KMS-11 (cell line): ENCODE data around the gene SUSD3.

ENCODE experiments used
- H2AFZ ChIP-seq: fragments of 200-600 bp; sonication (generic); 2 replicates; pipeline ENCODE4 v1.6.1; 2016; ENCODE audit warnings: antibody characterized with exemption, mixed run types, low read depth
- H3K27ac ChIP-seq: fragments of 200-600 bp; sonication (generic); 2 replicates; pipeline ENCODE4 v1.6.1; 2016; ENCODE audit warnings: mild to moderate bottlenecking, mixed run types
- H3K27me3 ChIP-seq: fragments of 200-600 bp; sonication (generic); 2 replicates; pipeline ENCODE4 v1.6.1; 2017; ENCODE audit warnings: mild to moderate bottlenecking, low read depth, mixed run types, moderate library complexity; ENCODE audit not compliant: insufficient read depth
- H3K36me3 ChIP-seq: fragments of 200-600 bp; sonication (generic); 2 replicates; pipeline ENCODE4 v1.6.1; 2017; ENCODE audit warnings: mild to moderate bottlenecking, mixed run types; ENCODE audit not compliant: insufficient read depth
- H3K4me1 ChIP-seq: fragments of 200-600 bp; sonication (generic); 2 replicates; pipeline ENCODE4 v1.6.1; 2016; ENCODE audit warnings: mild to moderate bottlenecking, low read depth, mixed run types; ENCODE audit not compliant: poor library complexity, severe bottlenecking
- H3K4me2 ChIP-seq: fragments of 200-600 bp; sonication (generic); 2 replicates; pipeline ENCODE4 v1.7.0; 2016; ENCODE audit warnings: mild to moderate bottlenecking, mixed run types
- H3K4me3 ChIP-seq: fragments of 200-600 bp; sonication (generic); IDR thresholded peaks from 2 replicates; pipeline ENCODE4 v1.6.1; 2017; ENCODE audit warnings: low read depth, low read length, mixed read lengths; ENCODE audit not compliant: insufficient read depth
- H3K79me2 ChIP-seq: fragments of 200-600 bp; sonication (generic); 2 replicates; pipeline ENCODE4 v1.6.1; 2016; ENCODE audit warnings: low read depth, mixed run types; ENCODE audit not compliant: insufficient read depth
- H3K9ac ChIP-seq: fragments of 200-600 bp; sonication (generic); 2 replicates; pipeline ENCODE4 v1.6.1; 2016; ENCODE audit warnings: mild to moderate bottlenecking, mixed run types
- H4K20me1 ChIP-seq: fragments of 200-600 bp; sonication (generic); 2 replicates; pipeline ENCODE4 v1.6.1; 2016; ENCODE audit warnings: mild to moderate bottlenecking, mixed run types; ENCODE audit not compliant: insufficient read depth
- CTCF ChIP-seq: fragments of 200-600 bp; sonication (generic); conservative IDR thresholded peaks from 2 replicates; pipeline ENCODE4 v1.6.1; 2017; ENCODE audit warnings: low read depth, mild to moderate bottlenecking, antibody characterized with exemption, low read length, moderate library complexity, mixed read lengths

The SUSD3 gene

GRCh38 chr9:93085676-93086075 lies 27.2 kb downstream of the SUSD3 start:
- H3K4me2 ChIP-seq: no peak overlapping the region
- no peaks in the 10 kb centered on the region for H4K20me1 ChIP-seq
- no peak overlapping the region for H2AFZ ChIP-seq
- no peak for TF ChIP-seq CTCF
- no peak overlapping the region for H3K4me3 ChIP-seq
- no peak overlapping the region for H3K9ac ChIP-seq
- no peaks in the 10 kb centered on the region for H3K27me3 ChIP-seq
- H3K27ac ChIP-seq: no peak overlapping the region
- no peaks in the 10 kb centered on the region for H3K36me3 ChIP-seq
- H3K79me2 ChIP-seq: no peaks in the 10 kb centered on the region
- H3K4me1 ChIP-seq: no peaks in the 10 kb centered on the region

DNA sequence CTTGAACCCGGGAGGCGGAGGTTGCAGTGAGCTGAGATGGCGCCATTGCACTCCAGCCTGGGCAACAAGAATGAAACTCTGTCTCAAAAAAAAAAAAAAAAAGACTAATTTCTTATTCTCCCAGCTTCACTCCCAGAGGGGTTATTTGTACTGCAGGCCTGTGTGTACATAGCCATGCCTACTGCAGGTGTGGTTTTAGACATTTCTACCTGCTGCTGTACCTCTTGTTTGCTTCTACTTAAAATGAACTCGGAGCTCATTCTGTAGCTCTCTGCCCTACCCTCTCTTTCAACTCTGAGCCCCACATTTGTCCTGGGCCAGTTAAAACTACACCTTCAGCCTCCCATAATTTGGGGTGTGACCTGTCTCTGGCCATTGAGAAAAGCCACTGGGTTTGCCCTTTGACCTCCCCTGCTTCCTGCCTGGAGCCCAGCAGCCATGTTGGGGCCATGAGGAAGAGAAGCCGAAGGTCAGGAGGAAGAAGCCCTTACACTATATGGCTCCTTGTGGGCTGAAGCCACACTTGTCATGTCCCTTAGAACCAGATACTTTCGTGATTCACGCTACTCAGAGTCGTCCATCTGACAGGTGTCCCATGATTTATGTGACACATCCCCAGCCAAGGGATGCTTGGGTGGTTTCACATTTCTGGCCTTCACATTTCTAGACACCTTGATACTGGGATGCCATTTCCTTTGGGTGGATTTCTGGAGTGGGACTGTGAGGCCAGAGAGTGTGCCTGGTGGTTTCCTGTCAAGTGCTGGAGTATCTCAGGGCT lies 28.1 kb downstream of the SUSD3 start:
- Histone ChIP-seq H3K79me2 (no peaks in the 10 kb centered on the region), H3K4me3 (no peak overlapping the region), H2AFZ (no peak overlapping the region), H3K4me2 (no peak overlapping the region), H3K27me3 (no peaks in the 10 kb centered on the region), H4K20me1 (no peaks in the 10 kb centered on the region), H3K27ac (no peak overlapping the region), H3K9ac (no peak overlapping the region), H3K36me3 (no peaks in the 10 kb centered on the region), H3K4me1 (no peaks in the 10 kb centered on the region)
- no peak for TF ChIP-seq CTCF

- H2AFZ ChIP-seq: no peak overlapping the region
Observed at GRCh38 chr9:93087971-93088655, 29.6 kb downstream of the SUSD3 start.

GRCh38 chr9:93088656-93089015 lies 30.1 kb downstream of the SUSD3 start:
- Histone ChIP-seq H3K4me1 (peaks cover 7% of the 10 kb centered on the region), H3K4me2 (no peak overlapping the region), H2AFZ (no peak overlapping the region), H3K27me3 (no peaks in the 10 kb centered on the region), H4K20me1 (no peaks in the 10 kb centered on the region), H3K4me3 (no peak overlapping the region), H3K79me2 (no peaks in the 10 kb centered on the region), H3K36me3 (no peaks in the 10 kb centered on the region), H3K9ac (no peak overlapping the region), H3K27ac (no peak overlapping the region)
- no peak for TF ChIP-seq CTCF

More at GRCh38 chr9:93087971-93088655, 29.6 kb downstream of the SUSD3 start:
- TF ChIP-seq CTCF: no peak
- no peaks in the 10 kb centered on the region for H4K20me1 ChIP-seq
- no peak overlapping the region for H3K4me3 ChIP-seq
- no peak overlapping the region for H3K27ac ChIP-seq
- no peak overlapping the region for H3K9ac ChIP-seq
- no peaks in the 10 kb centered on the region for H3K27me3 ChIP-seq
- peaks cover 1% of the 10 kb centered on the region for H3K4me1 ChIP-seq
- H3K36me3 ChIP-seq: no peaks in the 10 kb centered on the region
- no peak overlapping the region for H3K4me2 ChIP-seq
- no peaks in the 10 kb centered on the region for H3K79me2 ChIP-seq
